Fibroblast of pulmonary artery (primary cell): ENCODE data around the gene LILRB5.

ENCODE experiments used
- DNase-seq: peaks from one replicate; pipeline ENCODE4 v3.0.0-alpha.2; 2010; ENCODE audit warnings: low read depth
- H3K4me3 ChIP-seq: replicated peaks from 2 replicates; pipeline ENCODE4 v1.5.1; 2011; ENCODE audit warnings: low read depth, mild to moderate bottlenecking, control low read depth, low read length, moderate library complexity
- CTCF ChIP-seq: IDR thresholded peaks from 2 replicates; pipeline ENCODE4 v1.5.1; 2011; ENCODE audit warnings: mild to moderate bottlenecking, control low read depth, low read length, inconsistent platforms; ENCODE audit errors: missing control alignments

Gene LILRB5

GRCh38 chr19:54254195-54254906 is 2.7 kb downstream of the LILRB5 start:
- no peak overlapping the region for H3K4me3 ChIP-seq
- DNase-seq = no peak
- no peak for TF ChIP-seq CTCF

DNA sequence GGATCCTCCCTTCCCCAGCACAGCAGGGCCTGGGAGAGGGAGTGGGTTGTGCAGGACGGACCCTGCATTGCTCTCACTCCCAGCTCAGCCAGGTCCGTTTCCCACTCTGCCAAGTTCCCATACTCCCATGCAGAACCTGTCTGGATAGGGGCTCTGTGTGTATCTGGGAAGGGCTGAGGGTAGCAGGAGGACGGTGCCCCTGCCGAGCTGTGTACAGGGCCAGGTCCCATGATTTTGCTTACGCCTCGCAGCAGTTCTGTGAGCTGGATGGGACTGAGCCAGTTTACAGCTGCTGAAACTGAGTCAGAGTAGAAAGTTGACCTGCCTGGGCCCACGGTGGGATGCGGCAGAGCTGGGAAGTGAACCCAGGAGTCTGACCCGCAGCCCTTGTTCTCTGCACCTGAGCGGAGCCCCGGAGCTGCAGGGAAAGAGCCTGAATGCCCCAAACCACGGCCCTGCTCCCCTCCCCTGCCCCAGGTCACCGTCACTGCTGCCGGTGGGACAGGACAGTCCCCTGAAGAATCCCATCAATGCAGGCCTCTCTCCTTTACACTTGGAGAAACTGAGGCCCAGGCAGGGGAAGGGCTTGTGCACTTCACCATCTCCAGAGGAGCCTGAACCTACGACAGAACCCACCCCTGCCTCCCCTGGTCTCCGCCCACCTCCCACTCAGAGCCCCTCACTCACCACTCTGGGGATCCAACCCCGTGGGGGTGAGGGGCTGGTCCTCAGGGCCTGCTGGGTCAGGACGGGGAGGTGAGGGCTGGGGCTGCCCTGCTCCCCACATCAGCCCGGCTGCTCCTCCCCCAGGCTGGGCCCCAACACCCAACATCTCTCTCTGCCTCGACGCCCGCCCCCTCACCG is 3.5 kb downstream of the LILRB5 start:
- no peak for TF ChIP-seq CTCF
- no peak for DNase-seq
- no peak overlapping the region for H3K4me3 ChIP-seq

DNA sequence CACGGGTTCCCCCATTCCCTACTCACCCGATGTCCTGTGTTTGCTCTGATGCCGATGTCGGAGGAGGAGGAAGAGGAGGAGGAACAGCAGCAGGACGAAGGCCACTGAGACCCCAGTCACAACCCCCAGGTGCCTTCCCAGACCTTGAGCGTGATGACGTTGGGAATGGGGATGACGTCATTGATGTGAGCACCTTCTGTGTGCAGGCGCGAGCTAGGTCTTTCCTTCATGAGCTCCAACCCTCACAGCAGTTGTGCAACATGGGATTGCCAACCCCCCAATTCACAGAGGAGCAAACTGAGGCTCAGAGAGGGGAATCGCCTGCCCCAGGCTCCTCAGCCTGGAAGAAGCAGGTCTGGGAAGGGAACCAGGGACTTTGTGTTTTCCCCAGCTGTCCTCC is 4.2 kb downstream of the LILRB5 start:
- TF ChIP-seq CTCF = no peak
- H3K4me3 ChIP-seq = no peak overlapping the region
- DNase-seq = no peak

DNA sequence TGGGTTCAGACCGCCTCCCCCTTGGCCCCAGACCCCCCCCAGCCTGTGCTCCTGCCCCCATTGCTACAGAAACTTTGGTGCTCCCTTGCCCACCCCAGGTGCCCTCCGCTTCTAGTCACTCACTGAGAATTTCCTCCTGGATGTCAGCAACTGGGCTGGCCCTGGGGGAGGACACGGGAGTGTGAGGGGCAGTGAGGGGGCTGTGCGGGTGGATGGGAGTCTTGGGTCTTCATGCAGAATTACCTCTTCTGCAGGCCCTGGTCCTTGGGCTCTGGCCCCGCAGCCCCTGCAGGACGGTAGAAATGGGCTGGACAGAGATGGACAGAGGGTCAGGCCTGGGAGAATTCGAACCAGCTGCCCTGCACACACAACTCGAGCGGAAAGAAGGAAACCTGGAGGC is 4.8 kb downstream of the LILRB5 start:
- DNase-seq = no peak
- no peak overlapping the region for H3K4me3 ChIP-seq
- no peak for TF ChIP-seq CTCF

DNA sequence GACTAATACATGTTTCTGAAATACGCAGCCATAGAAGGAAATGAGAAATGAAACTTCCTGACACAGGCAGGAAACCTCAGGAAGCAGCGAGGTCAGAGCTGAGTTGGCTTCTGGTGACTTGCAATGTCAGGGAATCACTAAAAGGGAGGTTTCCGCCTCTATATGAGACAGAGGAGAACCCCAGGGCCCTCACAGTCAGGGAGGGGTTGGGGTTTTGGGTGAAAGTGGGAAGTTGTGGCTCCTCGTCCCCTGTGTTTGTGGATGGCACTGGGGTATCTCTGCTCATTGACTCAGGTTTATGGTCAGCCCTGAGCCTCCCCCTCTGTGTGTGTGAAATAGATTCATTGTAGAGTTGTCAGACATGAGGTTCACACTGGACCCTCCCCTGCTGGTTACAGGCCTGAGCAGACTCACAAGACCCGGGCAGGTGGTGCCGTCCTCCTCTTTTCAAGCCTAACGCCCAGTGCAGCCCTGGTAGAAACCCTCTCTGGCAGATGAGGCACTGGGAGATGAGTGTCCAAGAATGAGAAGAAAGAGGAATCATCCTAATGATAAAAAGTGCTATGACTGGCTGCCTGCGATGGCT is 9.0 kb downstream of the LILRB5 start:
- no peak overlapping the region for H3K4me3 ChIP-seq
- peak; percentile 42 for DNase-seq
- TF ChIP-seq CTCF = no peak

- TF ChIP-seq CTCF = no peak
- no peak for DNase-seq
- H3K4me3 ChIP-seq = no peak overlapping the region
Measured at GRCh38 chr19:54247106-54247930, 9.8 kb downstream of the LILRB5 start.
